ENCODE data around the gene HYAL4.
"Not testable (repeated sequence)": the region's sequence is repeated elsewhere in the genome, so short reads cannot be mapped to it uniquely, and the experiment has no call there.

Gene HYAL4

GRCh38 chr7:123821320-123821719 lies 23.6 kb upstream of the HYAL4 start:
- in situ Hi-C loops (cut with MboI; ENCODE audit: low sequenced_read_pairs) = no loop called here
- no peaks in the 10 kb centered on the region for H3K36me3 ChIP-seq (replicated peaks)
- no peaks in the 10 kb centered on the region for H3K4me1 ChIP-seq
- no peak for DNase-seq (ENCODE audit: low spot score in 2 of 2)
- H3K9me3 ChIP-seq = no peaks in the 10 kb centered on the region
- H3K4me3 ChIP-seq = no peak overlapping the region
- H3K27me3 ChIP-seq (ENCODE audit: low read depth) = no peaks in the 10 kb centered on the region

- 0 out of 2 replicates have a peak, but pooled peaks cover 2% of the 10 kb centered on the region for H3K27me3 ChIP-seq (ENCODE audit: low read depth)
- no peak overlapping the region for H3K4me3 ChIP-seq
- no peaks in the 10 kb centered on the region for H3K9me3 ChIP-seq
- no peaks in the 10 kb centered on the region for H3K4me1 ChIP-seq
- no peaks in the 10 kb centered on the region for H3K36me3 ChIP-seq (replicated peaks)
- in situ Hi-C loops (cut with MboI; ENCODE audit: low sequenced_read_pairs) = no loop called here
- no peak for DNase-seq (ENCODE audit: low spot score in 2 of 2)
Observed at GRCh38 chr7:123823898-123824753, 20.8 kb upstream of the HYAL4 start.

- in situ Hi-C loops (cut with MboI; ENCODE audit: low sequenced_read_pairs) = no loop called here
- H3K4me3 ChIP-seq = no peak overlapping the region
- no peaks in the 10 kb centered on the region for H3K36me3 ChIP-seq (replicated peaks)
- no peaks in the 10 kb centered on the region for H3K4me1 ChIP-seq
- no peak for DNase-seq (ENCODE audit: low spot score in 2 of 2)
- 0 out of 2 replicates have a peak, but pooled peaks cover 2% of the 10 kb centered on the region for H3K27me3 ChIP-seq (ENCODE audit: low read depth)
- no peaks in the 10 kb centered on the region for H3K9me3 ChIP-seq
Observed at GRCh38 chr7:123824754-123825067, 20.3 kb upstream of the HYAL4 start.

GRCh38 chr7:123828805-123829204 lies 16.2 kb upstream of the HYAL4 start:
- DNase-seq (ENCODE audit: low spot score in 2 of 2) = no peak
- Histone ChIP-seq H3K27me3 (ENCODE audit: low read depth) (0 out of 2 replicates have a peak, but pooled peaks cover 2% of the 10 kb centered on the region), H3K9me3 (no peaks in the 10 kb centered on the region), H3K36me3 (replicated peaks) (no peaks in the 10 kb centered on the region), H3K4me1 (no peaks in the 10 kb centered on the region), H3K4me3 (no peak overlapping the region)
- in situ Hi-C loops (cut with MboI; ENCODE audit: low sequenced_read_pairs) = no loop called here

GRCh38 chr7:123836656-123837055 lies 8.3 kb upstream of the HYAL4 start:
- in situ Hi-C loops (cut with MboI; ENCODE audit: low sequenced_read_pairs) = no loop called here
- Histone ChIP-seq H3K36me3 (replicated peaks) (no peaks in the 10 kb centered on the region), H3K9me3 (no peaks in the 10 kb centered on the region), H3K27me3 (ENCODE audit: low read depth) (no peaks in the 10 kb centered on the region), H3K4me3 (no peak overlapping the region), H3K4me1 (no peaks in the 10 kb centered on the region)
- DNase-seq (ENCODE audit: low spot score in 2 of 2) = no peak

- in situ Hi-C loops (cut with MboI; ENCODE audit: low sequenced_read_pairs); H3K27me3 ChIP-seq (ENCODE audit: low read depth); H3K4me3 ChIP-seq; H3K9me3 ChIP-seq; H3K36me3 ChIP-seq (replicated peaks); DNase-seq (ENCODE audit: low spot score in 2 of 2); H3K4me1 ChIP-seq: not testable (repeated sequence)
Observed at GRCh38 chr7:123839106-123839505, 5.9 kb upstream of the HYAL4 start.

- H3K9me3 ChIP-seq; H3K27me3 ChIP-seq (ENCODE audit: low read depth); H3K36me3 ChIP-seq (replicated peaks); H3K4me1 ChIP-seq; DNase-seq (ENCODE audit: low spot score in 2 of 2); in situ Hi-C loops (cut with MboI; ENCODE audit: low sequenced_read_pairs); H3K4me3 ChIP-seq: not testable (repeated sequence)
Observed at GRCh38 chr7:123844142-123844541, 827 bp upstream of the HYAL4 start.

GRCh38 chr7:123845823-123846216 lies 851 bp downstream of the HYAL4 start:
- H3K4me1 ChIP-seq = no peaks in the 10 kb centered on the region
- no peak for DNase-seq (ENCODE audit: low spot score in 2 of 2)
- in situ Hi-C loops (cut with MboI; ENCODE audit: low sequenced_read_pairs) = no loop called here

GRCh38 chr7:123846217-123846891 lies 1.4 kb downstream of the HYAL4 start:
- H3K27me3 ChIP-seq (ENCODE audit: low read depth) = no peaks in the 10 kb centered on the region
- no peaks in the 10 kb centered on the region for H3K4me1 ChIP-seq
- H3K9me3 ChIP-seq = no peaks in the 10 kb centered on the region
- in situ Hi-C loops (cut with MboI; ENCODE audit: low sequenced_read_pairs) = no loop called here
- H3K4me3 ChIP-seq = no peak overlapping the region
- no peak for DNase-seq (ENCODE audit: low spot score in 2 of 2)
- H3K36me3 ChIP-seq (replicated peaks) = no peaks in the 10 kb centered on the region

More at GRCh38 chr7:123845823-123846216, 851 bp downstream of the HYAL4 start:
- Histone ChIP-seq H3K4me3 (no peak overlapping the region), H3K36me3 (replicated peaks) (no peaks in the 10 kb centered on the region), H3K9me3 (no peaks in the 10 kb centered on the region), H3K27me3 (ENCODE audit: low read depth) (no peaks in the 10 kb centered on the region)

GRCh38 chr7:123847868-123848267 lies 2.9 kb downstream of the HYAL4 start:
- DNase-seq (ENCODE audit: low spot score in 2 of 2) = no peak
- Histone ChIP-seq H3K4me1 (no peaks in the 10 kb centered on the region), H3K27me3 (ENCODE audit: low read depth) (no peaks in the 10 kb centered on the region), H3K9me3 (no peaks in the 10 kb centered on the region), H3K4me3 (no peak overlapping the region), H3K36me3 (replicated peaks) (no peaks in the 10 kb centered on the region)
- in situ Hi-C loops (cut with MboI; ENCODE audit: low sequenced_read_pairs) = no loop called here

GRCh38 chr7:123849855-123850254 lies 4.9 kb downstream of the HYAL4 start:
- Histone ChIP-seq H3K36me3 (replicated peaks) (no peaks in the 10 kb centered on the region), H3K27me3 (ENCODE audit: low read depth) (no peaks in the 10 kb centered on the region), H3K9me3 (no peaks in the 10 kb centered on the region; the same call in 1 of the 2 replicates), H3K4me3 (no peak overlapping the region), H3K4me1 (no peaks in the 10 kb centered on the region)
- DNase-seq (ENCODE audit: low spot score in 2 of 2) = no peak
- in situ Hi-C loops (cut with MboI; ENCODE audit: low sequenced_read_pairs) = no loop called here

- H3K36me3 ChIP-seq (replicated peaks); in situ Hi-C loops (cut with MboI; ENCODE audit: low sequenced_read_pairs); DNase-seq (ENCODE audit: low spot score in 2 of 2); H3K4me3 ChIP-seq; H3K27me3 ChIP-seq (ENCODE audit: low read depth); H3K4me1 ChIP-seq; H3K9me3 ChIP-seq: not testable (repeated sequence)
Observed at GRCh38 chr7:123851404-123851803, 6.4 kb downstream of the HYAL4 start.

GRCh38 chr7:123854291-123854690 lies 9.3 kb downstream of the HYAL4 start:
- DNase-seq (ENCODE audit: low spot score in 2 of 2); H3K4me3 ChIP-seq; in situ Hi-C loops (cut with MboI; ENCODE audit: low sequenced_read_pairs); H3K27me3 ChIP-seq (ENCODE audit: low read depth); H3K36me3 ChIP-seq (replicated peaks); H3K9me3 ChIP-seq; H3K4me1 ChIP-seq: not testable (repeated sequence)

GRCh38 chr7:123856428-123856827 lies 11.5 kb downstream of the HYAL4 start:
- DNase-seq (ENCODE audit: low spot score in 2 of 2); in situ Hi-C loops (cut with MboI; ENCODE audit: low sequenced_read_pairs); H3K9me3 ChIP-seq; H3K4me3 ChIP-seq; H3K27me3 ChIP-seq (ENCODE audit: low read depth); H3K36me3 ChIP-seq (replicated peaks); H3K4me1 ChIP-seq: not testable (repeated sequence)
